GM23248 (cell line): ENCODE data around the gene NAV2.

Experiments
- EZH2 ChIP-seq: fragments of 200-600 bp; sonication (generic); IDR thresholded peaks from 2 replicates; pipeline ENCODE4 v1.6.1; 2018; ENCODE audit warnings: antibody characterized with exemption, mild to moderate bottlenecking; ENCODE audit not compliant: insufficient read depth, poor library complexity, severe bottlenecking
- EZH2phosphoT487 ChIP-seq: fragments of 200-600 bp; sonication (generic); IDR thresholded peaks from 2 replicates; pipeline ENCODE4 v1.6.1; 2018; ENCODE audit warnings: antibody characterized with exemption, moderate library complexity, mild to moderate bottlenecking, low read depth; ENCODE audit not compliant: insufficient read depth

- TF ChIP-seq EZH2 (no peak), EZH2phosphoT487 (no peak)
These were observed 316.6 kb downstream of the NAV2 start for GRCh38 chr11:20029193-20029592.
